CD4-positive, alpha-beta memory T cell (primary cell): ENCODE data around the gene DOC2A. TPM values are rescaled to one million over a fixed set of nuclear protein-coding genes. Genes with fewer than 3 reads are reported as not detected.
A peak's percentile ranks its signal among the peaks of the same experiment; 100 is the strongest.

Source experiments
- CTCF ChIA-PET: fragments of 350-600 bp; sonication (Branson Sonifier 250); formaldehyde crosslinking; loops from one replicate; lab custom pipeline; 2021; ENCODE audit warnings: inconsistent platforms; ENCODE audit not compliant: partially characterized antibody; lab: Charles Lee
- POLR2A ChIA-PET: fragments of 350-600 bp; sonication (Branson Sonifier 250); formaldehyde crosslinking; loops from one replicate; lab custom pipeline; 2021; ENCODE audit not compliant: partially characterized antibody; lab: Charles Lee
- DNase-seq, 5 donors: peaks; one replicate each; pipeline versions ENCODE4 v3.0.0 to v3.0.0-alpha.2; 2020 to 2022; ENCODE audit warnings: mixed read lengths in 1 of 5
- H3K27ac ChIP-seq: one replicate; pipeline ENCODE4 v1.7.0; 2013; ENCODE audit warnings: low read depth, low read length
- H3K27me3 ChIP-seq: 2 replicates; pipeline ENCODE4 v1.7.0; 2013; ENCODE audit warnings: mild to moderate bottlenecking, low read length, moderate library complexity; ENCODE audit not compliant: insufficient read depth
- H3K36me3 ChIP-seq: 2 replicates; pipeline ENCODE4 v1.7.0; 2013; ENCODE audit warnings: mild to moderate bottlenecking, low read length, moderate library complexity; ENCODE audit not compliant: insufficient read depth
- H3K4me1 ChIP-seq: 2 replicates; pipeline ENCODE4 v1.7.0; 2013; ENCODE audit warnings: mild to moderate bottlenecking, low read length, moderate library complexity; ENCODE audit not compliant: insufficient read depth
- H3K4me3 ChIP-seq, 2 donors: one replicate each; pipeline ENCODE4 v1.7.0; 2013; ENCODE audit warnings: low read length in 2 of 2, mild to moderate bottlenecking in 1 of 2
- H3K9me3 ChIP-seq, 2 donors: one replicate each; pipeline ENCODE4 v1.7.0; 2013; ENCODE audit warnings: low read length in 2 of 2, control low read depth in 1 of 2; ENCODE audit not compliant: control insufficient read depth in 1 of 2
- H3K27ac Mint-ChIP-seq, 7 donors: one replicate each; pipeline ENCODE4 v1.8.0; 2020 to 2021; ENCODE audit warnings: mixed read lengths in 7 of 7, mild to moderate bottlenecking in 6 of 7, inconsistent platforms in 3 of 7, moderate library complexity in 3 of 7
- H3K27me3 Mint-ChIP-seq, 2 donors: one replicate each; pipeline ENCODE4 v1.8.0; 2020 to 2021; ENCODE audit warnings: mixed read lengths in 2 of 2
- H3K36me3 Mint-ChIP-seq, 2 donors: one replicate each; pipeline ENCODE4 v1.8.0; 2020 to 2021; ENCODE audit warnings: mixed read lengths in 2 of 2, inconsistent platforms in 1 of 2, mild to moderate bottlenecking in 1 of 2
- H3K4me1 Mint-ChIP-seq, 4 donors: one replicate each; pipeline ENCODE4 v1.8.0; 2020 to 2021; ENCODE audit warnings: mixed read lengths in 4 of 4, mild to moderate bottlenecking in 1 of 4
- H3K4me3 Mint-ChIP-seq, 8 donors: one replicate each; pipeline ENCODE4 v1.8.0; 2020 to 2021; ENCODE audit warnings: mixed read lengths in 8 of 8, mild to moderate bottlenecking in 7 of 8, moderate library complexity in 6 of 8, inconsistent platforms in 3 of 8
- H3K9me3 Mint-ChIP-seq, 8 donors: one replicate each; pipeline ENCODE4 v1.8.0; 2020 to 2021; ENCODE audit warnings: mixed read lengths in 8 of 8, mild to moderate bottlenecking in 5 of 8, inconsistent platforms in 3 of 8, moderate library complexity in 1 of 8
- intact Hi-C: fragments of 100-400 bp; cut with micrococcal nuclease; formaldehyde crosslinking; loops from one replicate; pipeline ENCODE4 v1.15.1; 2023
- polyA plus RNA-seq, 2 donors: library from polyadenylated mRNA; unstranded; fragments of 300-500 nt; fragmentation: Illumina TruSeq; gene quantifications; one replicate each; pipeline ENCODE4 v1.2.3, GENCODE V29; 2021
- total RNA-seq, 2 experiments: library from RNA; stranded (reverse); gene quantifications; one replicate each; pipeline ENCODE4 v1.2.3, GENCODE V29; 2021

The DOC2A gene
- total and polyA plus RNA-seq, 4 experiments from 2014 or later = 0.80 TPM; not detected in 3

GRCh38 chr16:29999605-30000004, 11.2 kb downstream of the DOC2A start:
- Mint-ChIP-seq H3K27me3 (no peaks in the 10 kb centered on the region), H3K4me3 (no peak overlapping the region), H3K4me1 (peaks cover 8 to 41% (median 26%) of the 10 kb centered on the region in 4 donors), H3K27ac (peak overlapping the region in 3 of 7 donors; percentile 5 to 46 (median 26)), H3K36me3 (peaks cover 16 to 52% of the 10 kb centered on the region in 2 donors), H3K9me3 (no peaks in the 10 kb centered on the region)
- no peak overlapping the region for H3K4me3 ChIP-seq
- CTCF ChIA-PET = no interaction called here
- H3K27ac ChIP-seq = no peak overlapping the region
- intact Hi-C loops = loop anchor here (10.0 kb wide), 1 partner anchor 185 kb away; the partner anchor contains the start of genes PAGR1 and PRRT2
- no peak for DNase-seq
- H3K27me3 ChIP-seq = no peaks in the 10 kb centered on the region
- H3K4me1 ChIP-seq = peaks cover 14% of the 10 kb centered on the region
- no peaks in the 10 kb centered on the region for H3K9me3 ChIP-seq
- POLR2A ChIA-PET = interaction anchor here (0.5 kb wide), 1 partner anchor 143 kb away, joined by 3 read pairs; no protein-coding TSS in a partner anchor
- H3K36me3 ChIP-seq = peaks cover 13% of the 10 kb centered on the region

DNA sequence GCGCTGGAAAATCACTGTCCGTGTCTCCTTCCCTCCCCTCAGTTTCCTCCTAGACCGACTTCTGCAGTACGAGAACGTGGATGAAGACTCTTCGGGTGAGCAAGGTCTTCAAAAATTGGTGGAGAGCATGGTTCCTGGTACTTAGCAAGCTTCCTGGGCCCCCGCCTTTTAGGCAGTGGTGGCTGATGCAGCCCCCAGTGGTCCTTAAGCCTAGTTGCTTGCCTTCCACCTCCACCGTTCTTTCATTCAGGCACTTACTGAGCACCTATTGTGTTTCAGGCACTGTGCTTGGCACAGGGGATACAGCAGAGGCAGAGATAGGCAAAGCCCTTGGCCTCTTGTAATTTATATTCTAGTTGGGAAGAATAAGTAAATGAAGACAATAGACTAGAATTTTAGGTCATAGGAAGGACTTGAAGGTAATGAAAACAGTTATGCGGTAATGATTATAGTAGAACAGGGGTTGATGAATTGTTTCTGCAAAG, 14.0 kb downstream of the DOC2A start:
- Mint-ChIP-seq H3K4me3 (peak overlapping the region; percentile 95 to 98 (median 98)), H3K36me3 (peaks cover 15 to 51% of the 10 kb centered on the region in 2 donors), H3K27me3 (no peaks in the 10 kb centered on the region), H3K9me3 (peaks cover 0 to 2% (median 0%) of the 10 kb centered on the region in 8 donors), H3K27ac (peak overlapping the region; percentile 76 to 99 (median 99)), H3K4me1 (peaks cover 14 to 44% (median 32%) of the 10 kb centered on the region in 4 donors)
- H3K4me1 ChIP-seq = peaks cover 23% of the 10 kb centered on the region
- CTCF ChIA-PET = interaction anchor here (1.0 to 2.2 kb wide), 3 partner anchors 9 to 148 kb away, joined by 3 to 13 read pairs (median 5); no protein-coding TSS in a partner anchor
- no peak for DNase-seq
- H3K27ac ChIP-seq = peak overlapping the region; percentile 98
- POLR2A ChIA-PET = interaction anchor here (0.8 to 3.9 kb wide), 13 partner anchors 8 to 296 kb away, joined by 3 to 57 read pairs (median 7); partner anchors contain the start of genes ASPHD1, CDIPT, KCTD13 and MAZ
- intact Hi-C loops = loop anchor here (1.0 to 10.0 kb wide), 7 partner anchors 24 to 296 kb away; partner anchors contain the start of genes CDIPT, KCTD13, KIF22 and PAGR1
- H3K27me3 ChIP-seq = no peaks in the 10 kb centered on the region
- H3K4me3 ChIP-seq = peak overlapping the region; percentile 72 to 97
- peaks cover 26% of the 10 kb centered on the region for H3K36me3 ChIP-seq
- H3K9me3 ChIP-seq = no peaks in the 10 kb centered on the region

- no peaks in the 10 kb centered on the region for H3K9me3 ChIP-seq
- H3K4me3 ChIP-seq = peak within 1 kb of the TSS; percentile 72 to 97
- H3K27ac ChIP-seq = peak within 1 kb of the TSS; percentile 98
- H3K4me3 Mint-ChIP-seq = peak within 1 kb of the TSS; percentile 95 to 98 (median 98)
- H3K36me3 ChIP-seq = peaks cover 24% of the 10 kb centered on the region
- H3K27ac Mint-ChIP-seq = peak within 1 kb of the TSS; percentile 97 to 99 (median 99)
- H3K36me3 Mint-ChIP-seq = peaks cover 14 to 54% of the 10 kb centered on the region in 2 donors
- peaks cover 0 to 2% (median 0%) of the 10 kb centered on the region in 8 donors for H3K9me3 Mint-ChIP-seq
- peaks cover 23% of the 10 kb centered on the region for H3K4me1 ChIP-seq
- DNase-seq = peak; percentile 98 to 99 (median 98)
- CTCF ChIA-PET = interaction anchor here (1.1 to 2.2 kb wide), 4 partner anchors 10 to 305 kb away, joined by 3 to 13 read pairs (median 5); no protein-coding TSS in a partner anchor
- H3K27me3 Mint-ChIP-seq = no peaks in the 10 kb centered on the region
- H3K4me1 Mint-ChIP-seq = peaks cover 14 to 44% (median 32%) of the 10 kb centered on the region in 4 donors
- H3K27me3 ChIP-seq = no peaks in the 10 kb centered on the region
- POLR2A ChIA-PET = interaction anchor here (0.6 to 3.9 kb wide), 19 partner anchors 8 to 662 kb away, joined by 3 to 57 read pairs (median 6); partner anchors contain the start of genes ALDOA, ASPHD1, CDIPT and FBRS
- intact Hi-C loops = loop anchor here (1.0 to 10.0 kb wide), 7 partner anchors 23 to 295 kb away; partner anchors contain the start of genes CDIPT, KCTD13, KIF22 and PAGR1
Observed at GRCh38 chr16:29995911-29996765, 14.7 kb downstream of the DOC2A start, which contains the start of gene INO80E. Gene INO80E (plus strand): TSS chr16:29996241. CDS start chr16:29996311, 70 bp downstream.

DNA sequence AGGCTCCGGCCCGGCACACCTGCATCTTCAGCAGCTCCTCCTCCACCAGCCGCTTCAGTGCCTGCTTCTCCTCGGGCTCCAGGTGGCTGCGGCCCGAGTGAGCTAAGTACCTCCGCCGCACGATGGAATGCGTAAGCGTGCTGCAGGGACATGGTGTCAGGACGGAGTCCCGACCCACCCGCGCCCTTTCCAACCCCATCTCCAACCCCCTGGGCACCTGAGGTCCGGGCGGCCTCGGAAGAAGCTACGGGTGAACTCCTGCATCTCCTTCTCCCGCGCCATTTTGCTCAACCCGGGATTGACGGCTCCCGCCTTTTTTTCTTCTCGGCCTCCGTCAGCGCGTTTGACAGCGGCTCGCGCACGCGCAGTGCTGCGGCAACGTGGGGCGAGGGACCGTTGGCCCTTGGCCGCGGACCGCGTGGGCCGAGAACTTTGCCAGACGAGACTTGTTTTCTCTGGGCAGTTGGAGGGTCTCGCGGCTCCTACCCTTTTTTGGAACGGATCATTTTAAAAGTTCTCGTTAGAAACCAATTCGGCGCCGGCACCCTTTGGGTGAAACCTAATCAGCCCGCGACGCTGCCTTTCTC, 15.4 kb downstream of the DOC2A start, which contains the start of gene HIRIP3:
Gene HIRIP3, minus strand, starts transcription at position 294 of the 587 bp plus-strand sequence. Its CDS starts 12 bp downstream, at position 282.
- peak within 1 kb of the TSS; percentile 98 for H3K27ac ChIP-seq
- ChIA-PET CTCF (interaction anchor here (1.0 to 2.2 kb wide), 4 partner anchors 10 to 304 kb away, joined by 3 to 13 read pairs (median 4); no protein-coding TSS in a partner anchor), POLR2A (interaction anchor here (0.6 to 3.9 kb wide), 20 partner anchors 9 to 900 kb away, joined by 3 to 57 read pairs (median 6); partner anchors contain the start of genes ALDOA, ASPHD1, CDIPT and FBRS)
- Mint-ChIP-seq H3K27me3 (no peaks in the 10 kb centered on the region), H3K4me1 (peaks cover 14 to 44% (median 32%) of the 10 kb centered on the region in 4 donors), H3K36me3 (peaks cover 16 to 56% of the 10 kb centered on the region in 2 donors), H3K4me3 (peak within 1 kb of the TSS; percentile 95 to 98 (median 98)), H3K9me3 (peaks cover 0 to 2% (median 0%) of the 10 kb centered on the region in 8 donors), H3K27ac (peak within 1 kb of the TSS; percentile 97 to 99 (median 99))
- peaks cover 24% of the 10 kb centered on the region for H3K36me3 ChIP-seq
- peak within 1 kb of the TSS; percentile 72 to 97 for H3K4me3 ChIP-seq
- no peaks in the 10 kb centered on the region for H3K9me3 ChIP-seq
- H3K27me3 ChIP-seq = no peaks in the 10 kb centered on the region
- intact Hi-C loops = loop anchor here (10.0 kb wide), 1 partner anchor 181 kb away; the partner anchor contains the start of genes PAGR1 and PRRT2
- H3K4me1 ChIP-seq = peaks cover 23% of the 10 kb centered on the region
- DNase-seq = peak; percentile 88 to 91 (median 89)

- H3K27ac Mint-ChIP-seq = peak overlapping the region; percentile 97 to 99 (median 99)
- H3K9me3 ChIP-seq = no peaks in the 10 kb centered on the region
- intact Hi-C loops = loop anchor here (10.0 kb wide), 1 partner anchor 180 kb away; the partner anchor contains the start of genes PAGR1 and PRRT2
- no peaks in the 10 kb centered on the region for H3K27me3 Mint-ChIP-seq
- H3K36me3 Mint-ChIP-seq = peaks cover 23 to 59% of the 10 kb centered on the region in 2 donors
- peaks cover 14 to 43% (median 32%) of the 10 kb centered on the region in 4 donors for H3K4me1 Mint-ChIP-seq
- peak overlapping the region; percentile 98 for H3K27ac ChIP-seq
- CTCF ChIA-PET = interaction anchor here (1.0 to 1.3 kb wide), 4 partner anchors 20 to 303 kb away, joined by 3 to 5 read pairs (median 4); no protein-coding TSS in a partner anchor
- H3K4me3 ChIP-seq = peak overlapping the region; percentile 72 to 97
- peak overlapping the region; percentile 95 to 98 (median 98) for H3K4me3 Mint-ChIP-seq
- H3K36me3 ChIP-seq = peaks cover 25% of the 10 kb centered on the region
- POLR2A ChIA-PET = interaction anchor here (0.6 to 3.9 kb wide), 16 partner anchors 21 to 901 kb away, joined by 3 to 57 read pairs (median 7); partner anchors contain the start of genes ALDOA, CDIPT, FBRS and KCTD13
- H3K4me1 ChIP-seq = peaks cover 23% of the 10 kb centered on the region
- H3K27me3 ChIP-seq = no peaks in the 10 kb centered on the region
- no peak for DNase-seq
- peaks cover 0 to 2% (median 0%) of the 10 kb centered on the region in 8 donors for H3K9me3 Mint-ChIP-seq
Observed at GRCh38 chr16:29994600-29995323, 16.1 kb downstream of the DOC2A start.
